Transverse colon (tissue), 4 donors: ENCODE results near the gene ZNF512B.

Experiments used
- CTCF ChIP-seq, 5 experiments: fragments of 200-600 bp in 3 of 5; fragments of 450-650 bp in 2 of 5; sonication (generic) in 3 of 5; IDR thresholded peaks; 1 replicate in 2 of 5; 2 replicates in 3 of 5; pipeline ENCODE4 v1.5.1; 2016 to 2017; ENCODE audit warnings: antibody characterized with exemption in 5 of 5, inconsistent platforms in 3 of 5, mild to moderate bottlenecking in 2 of 5, moderate library complexity in 1 of 5
- POLR2AphosphoS5 ChIP-seq, 3 donors: sonication (generic); formaldehyde crosslinking; IDR thresholded peaks; one replicate each; pipeline ENCODE4 v1.6.1; 2016; ENCODE audit warnings: antibody characterized with exemption in 3 of 3

- TF ChIP-seq CTCF (IDR thresholded peaks at IDR 0.05): no peak
- no peak for TF ChIP-seq POLR2AphosphoS5 (IDR thresholded peaks at IDR 0.05)
Observed at GRCh38 chr20:63961664-63962425, 7.9 kb downstream of the ZNF512B start.
